ENCODE data around the gene UMPS.

Gene UMPS

GRCh38 chr3:124691599-124691998 is 38.7 kb upstream of the UMPS start:
- no peaks in the 10 kb centered on the region for H3K36me3 ChIP-seq (ENCODE audit: control insufficient read depth in 2 of 2, insufficient read depth in 1 of 2, low read length in 2 of 2)
- no peak overlapping the region for H3K4me3 ChIP-seq (ENCODE audit: low read depth, low read length)
- H3K9me3 ChIP-seq (ENCODE audit: control insufficient read depth, insufficient read depth, low read depth, low read length) = no peaks in the 10 kb centered on the region
- H3K27ac ChIP-seq (ENCODE audit: extremely low read depth, low read depth, low read length) = no peak overlapping the region
- CTCF ChIA-PET = interaction anchor here (5.8 kb wide), 1 partner anchor 129 kb away, joined by 96 read pairs; no protein-coding TSS in a partner anchor
- no peak for TF ChIP-seq ZNF155 (tag by site-specific recombination; IDR thresholded peaks at IDR 0.05)
- no peak for TF ChIP-seq ZNF169 (tag by site-specific recombination; IDR thresholded peaks at IDR 0.05)
- no peak for TF ChIP-seq TCF7L2 (IDR thresholded peaks at IDR 0.05; ENCODE audit: borderline replicate concordance, low read depth, low read length)
- no peak for TF ChIP-seq ZNF639 (tag by site-specific recombination; IDR thresholded peaks at IDR 0.05)
- no peak for TF ChIP-seq ZNF571 (tag by site-specific recombination; IDR thresholded peaks at IDR 0.05)
- no peak for TF ChIP-seq ZNF175 (tag by site-specific recombination; IDR thresholded peaks at IDR 0.05)
- no peaks in the 10 kb centered on the region for H3K4me1 ChIP-seq (ENCODE audit: control insufficient read depth, insufficient read depth, low read length)
- POLR2A ChIA-PET = no interaction called here

GRCh38 chr3:124694486-124694885 is 35.8 kb upstream of the UMPS start:
- Histone ChIP-seq H3K36me3 (ENCODE audit: control insufficient read depth in 2 of 2, insufficient read depth in 1 of 2, low read length in 2 of 2) (no peaks in the 10 kb centered on the region), H3K4me1 (ENCODE audit: control insufficient read depth, insufficient read depth, low read length) (no peaks in the 10 kb centered on the region), H3K27ac (ENCODE audit: extremely low read depth, low read depth, low read length) (no peak overlapping the region), H3K4me3 (ENCODE audit: low read depth, low read length) (no peak overlapping the region), H3K9me3 (ENCODE audit: control insufficient read depth, insufficient read depth, low read depth, low read length) (no peaks in the 10 kb centered on the region)
- TF ChIP-seq FEZF1 (tag by site-specific recombination; IDR thresholded peaks at IDR 0.05) = no peak
- no peak for TF ChIP-seq ZNF121 (tag by site-specific recombination; IDR thresholded peaks at IDR 0.05)
- no peak for TF ChIP-seq PRDM10 (tag by site-specific recombination; IDR thresholded peaks at IDR 0.05)
- TF ChIP-seq ZNF138 (tag by site-specific recombination; IDR thresholded peaks at IDR 0.05; ENCODE audit: borderline replicate concordance) = no peak
- no peak for TF ChIP-seq ZNF24 (tag by site-specific recombination; IDR thresholded peaks at IDR 0.05)
- no peak for TF ChIP-seq ZNF292 (tag by site-specific recombination; IDR thresholded peaks at IDR 0.05; ENCODE audit: borderline replicate concordance, low read depth)
- no peak for TF ChIP-seq ZNF473 (tag by site-specific recombination; IDR thresholded peaks at IDR 0.05)
- no peak for TF ChIP-seq ZNF132 (tag by site-specific recombination; IDR thresholded peaks at IDR 0.05; ENCODE audit: borderline replicate concordance)
- TF ChIP-seq ZNF521 (tag by site-specific recombination; IDR thresholded peaks at IDR 0.05) = no peak
- no peak for TF ChIP-seq MEIS1 (CRISPR knock-in tag; IDR thresholded peaks at IDR 0.05; ENCODE audit: borderline replicate concordance)
- no peak for TF ChIP-seq ZNF416 (tag by site-specific recombination; IDR thresholded peaks at IDR 0.05)
- no peak for TF ChIP-seq ZNF791 (tag by site-specific recombination; IDR thresholded peaks at IDR 0.05)
- no peak for TF ChIP-seq ZNF146 (tag by site-specific recombination; IDR thresholded peaks at IDR 0.05)
- TF ChIP-seq ZNF548 (tag by site-specific recombination; IDR thresholded peaks at IDR 0.05) = no peak
- no peak for TF ChIP-seq ZNF501 (tag by site-specific recombination; IDR thresholded peaks at IDR 0.05)
- TF ChIP-seq ZNF600 (tag by site-specific recombination; IDR thresholded peaks at IDR 0.05) = no peak
- CTCF ChIA-PET = interaction anchor here (0.6 to 1.4 kb wide), 2 partner anchors 129 to 134 kb away, joined by 3 to 5 read pairs; no protein-coding TSS in a partner anchor
- POLR2A ChIA-PET = no interaction called here

All from HEK293 (cell line).